ENCODE results near the gene CNTN6.

DNA sequence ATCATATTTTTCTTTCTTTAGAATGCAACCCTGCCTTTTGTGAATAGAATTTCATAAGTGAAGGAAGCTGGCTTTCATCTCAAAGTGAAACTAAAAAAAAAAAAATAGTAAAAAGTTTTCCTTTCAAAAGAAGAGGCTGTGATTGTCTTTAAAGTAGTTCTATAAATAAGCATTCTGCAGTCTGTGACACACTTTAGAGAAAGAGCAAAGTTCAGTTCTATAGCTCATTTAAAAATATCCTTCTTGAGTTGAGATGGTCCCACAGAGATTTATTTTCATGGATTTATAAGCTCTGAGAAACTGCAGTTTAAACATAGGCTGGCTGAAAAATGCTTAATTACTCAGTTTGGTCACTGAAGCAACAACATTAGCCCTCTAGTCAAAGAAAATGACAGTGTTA is 36.1 kb upstream of the CNTN6 start:
- TF ChIP-seq, protein P1, sequence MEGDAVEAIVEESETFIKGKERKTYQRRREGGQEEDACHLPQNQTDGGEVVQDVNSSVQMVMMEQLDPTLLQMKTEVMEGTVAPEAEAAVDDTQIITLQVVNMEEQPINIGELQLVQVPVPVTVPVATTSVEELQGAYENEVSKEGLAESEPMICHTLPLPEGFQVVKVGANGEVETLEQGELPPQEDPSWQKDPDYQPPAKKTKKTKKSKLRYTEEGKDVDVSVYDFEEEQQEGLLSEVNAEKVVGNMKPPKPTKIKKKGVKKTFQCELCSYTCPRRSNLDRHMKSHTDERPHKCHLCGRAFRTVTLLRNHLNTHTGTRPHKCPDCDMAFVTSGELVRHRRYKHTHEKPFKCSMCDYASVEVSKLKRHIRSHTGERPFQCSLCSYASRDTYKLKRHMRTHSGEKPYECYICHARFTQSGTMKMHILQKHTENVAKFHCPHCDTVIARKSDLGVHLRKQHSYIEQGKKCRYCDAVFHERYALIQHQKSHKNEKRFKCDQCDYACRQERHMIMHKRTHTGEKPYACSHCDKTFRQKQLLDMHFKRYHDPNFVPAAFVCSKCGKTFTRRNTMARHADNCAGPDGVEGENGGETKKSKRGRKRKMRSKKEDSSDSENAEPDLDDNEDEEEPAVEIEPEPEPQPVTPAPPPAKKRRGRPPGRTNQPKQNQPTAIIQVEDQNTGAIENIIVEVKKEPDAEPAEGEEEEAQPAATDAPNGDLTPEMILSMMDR (conservative IDR thresholded peaks at IDR 0.05; ENCODE audit: low read length), result no peak
- no peak for TF ChIP-seq EZH2phosphoT487 (IDR thresholded peaks at IDR 0.05; ENCODE audit: borderline replicate concordance)
